ENCODE measurements around the gene ADGRB3.

The ADGRB3 gene

GRCh38 chr6:68758559-68758958 lies 123.5 kb downstream of the ADGRB3 start:
- Histone ChIP-seq H3K9me2 (ENCODE audit: low read depth, low read length) (no peaks in the 10 kb centered on the region), H4K20me1 (ENCODE audit: insufficient read depth, low read length) (no peaks in the 10 kb centered on the region), H3K79me2 (ENCODE audit: insufficient read depth, low read length) (no peaks in the 10 kb centered on the region), H3K4me3 (ENCODE audit: low read depth, low read length, poor library complexity, severe bottlenecking) (no peak overlapping the region), H3F3A (ENCODE audit: insufficient read depth, low read length) (no peaks in the 10 kb centered on the region), H3K36me3 (ENCODE audit: insufficient read depth, low read length) (no peaks in the 10 kb centered on the region), H3K4me1 (ENCODE audit: insufficient read depth, low read length, severe bottlenecking) (no peaks in the 10 kb centered on the region), H3K9me3 (ENCODE audit: low read length) (no peaks in the 10 kb centered on the region), H3K9ac (ENCODE audit: low read length) (no peak overlapping the region), H3K27ac (ENCODE audit: low read depth, low read length, poor library complexity, severe bottlenecking) (no peak overlapping the region), H3K27me3 (ENCODE audit: insufficient read depth, low read length) (no peaks in the 10 kb centered on the region), H3K4me2 (ENCODE audit: low read length) (no peak overlapping the region), H2AFZ (ENCODE audit: low read length) (no peak overlapping the region)
- TF ChIP-seq CTCF (IDR thresholded peaks at IDR 0.05; ENCODE audit: low read length): no peak
- TF ChIP-seq EZH2 (IDR thresholded peaks at IDR 0.05; ENCODE audit: borderline replicate concordance, low read length): no peak

GRCh38 chr6:68760485-68760884 lies 125.4 kb downstream of the ADGRB3 start:
- Histone ChIP-seq H3K79me2 (ENCODE audit: insufficient read depth, low read length) (no peaks in the 10 kb centered on the region), H3F3A (ENCODE audit: insufficient read depth, low read length) (no peaks in the 10 kb centered on the region), H3K9ac (ENCODE audit: low read length) (no peak overlapping the region), H3K27me3 (ENCODE audit: insufficient read depth, low read length) (no peaks in the 10 kb centered on the region), H3K27ac (ENCODE audit: low read depth, low read length, poor library complexity, severe bottlenecking) (no peak overlapping the region), H3K4me1 (ENCODE audit: insufficient read depth, low read length, severe bottlenecking) (no peaks in the 10 kb centered on the region), H3K9me3 (ENCODE audit: low read length) (no peaks in the 10 kb centered on the region), H2AFZ (ENCODE audit: low read length) (no peak overlapping the region), H3K36me3 (ENCODE audit: insufficient read depth, low read length) (no peaks in the 10 kb centered on the region), H3K4me3 (ENCODE audit: low read depth, low read length, poor library complexity, severe bottlenecking) (no peak overlapping the region), H3K4me2 (ENCODE audit: low read length) (no peak overlapping the region), H4K20me1 (ENCODE audit: insufficient read depth, low read length) (no peaks in the 10 kb centered on the region), H3K9me2 (ENCODE audit: low read depth, low read length) (no peaks in the 10 kb centered on the region)
- TF ChIP-seq EZH2 (IDR thresholded peaks at IDR 0.05; ENCODE audit: borderline replicate concordance, low read length) (no peak), CTCF (IDR thresholded peaks at IDR 0.05; ENCODE audit: low read length) (no peak)

GRCh38 chr6:68760941-68761676 lies 126.0 kb downstream of the ADGRB3 start:
- no peaks in the 10 kb centered on the region for H3K9me2 ChIP-seq (ENCODE audit: low read depth, low read length)
- H3K9ac ChIP-seq (ENCODE audit: low read length): no peak overlapping the region
- no peak overlapping the region for H3K27ac ChIP-seq (ENCODE audit: low read depth, low read length, poor library complexity, severe bottlenecking)
- no peaks in the 10 kb centered on the region for H3K79me2 ChIP-seq (ENCODE audit: insufficient read depth, low read length)
- no peak for TF ChIP-seq CTCF (IDR thresholded peaks at IDR 0.05; ENCODE audit: low read length)
- no peak for TF ChIP-seq EZH2 (IDR thresholded peaks at IDR 0.05; ENCODE audit: borderline replicate concordance, low read length)
- H3K4me3 ChIP-seq (ENCODE audit: low read depth, low read length, poor library complexity, severe bottlenecking): no peak overlapping the region
- no peaks in the 10 kb centered on the region for H3K9me3 ChIP-seq (ENCODE audit: low read length)
- H3K4me2 ChIP-seq (ENCODE audit: low read length): no peak overlapping the region
- no peak overlapping the region for H2AFZ ChIP-seq (ENCODE audit: low read length)
- H3K36me3 ChIP-seq (ENCODE audit: insufficient read depth, low read length): no peaks in the 10 kb centered on the region
- H3K4me1 ChIP-seq (ENCODE audit: insufficient read depth, low read length, severe bottlenecking): no peaks in the 10 kb centered on the region
- H3K27me3 ChIP-seq (ENCODE audit: insufficient read depth, low read length): no peaks in the 10 kb centered on the region
- H4K20me1 ChIP-seq (ENCODE audit: insufficient read depth, low read length): no peaks in the 10 kb centered on the region
- no peaks in the 10 kb centered on the region for H3F3A ChIP-seq (ENCODE audit: insufficient read depth, low read length)
